WTC11 (cell line): ENCODE measurements around the gene ROR2. TPM values are rescaled to one million over a fixed set of nuclear protein-coding genes. Genes with fewer than 3 reads are reported as not detected.

Experiments
- ATAC-seq: fragments of 200-7000 bp; cut with Tn5 transposase; 2 replicates; pipeline ENCODE4 v1.10.0; 2021; ENCODE audit warnings: mild to moderate bottlenecking, moderate library complexity
- CTCF ChIA-PET: fragments of 300-600 bp; sonication (Branson Sonifier 250); formaldehyde crosslinking; loops from one replicate; lab custom pipeline; 2021; ENCODE audit warnings: antibody characterized with exemption; lab: Charles Lee
- POLR2A ChIA-PET: fragments of 350-600 bp; sonication (Branson Sonifier 250); formaldehyde crosslinking; loops from one replicate; lab custom pipeline; 2021; ENCODE audit warnings: antibody characterized with exemption; lab: Charles Lee
- DNase-seq: peaks from one replicate; pipeline ENCODE4 v3.0.0; 2021; ENCODE audit warnings: low spot score
- H3K27ac Mint-ChIP-seq: 2 replicates; pipeline ENCODE4 v1.8.0; 2021; ENCODE audit warnings: mixed read lengths
- H3K27me3 Mint-ChIP-seq: 2 replicates; pipeline ENCODE4 v1.8.0; 2021; ENCODE audit warnings: low read depth, mild to moderate bottlenecking, moderate library complexity, mixed read lengths
- H3K36me3 Mint-ChIP-seq: 2 replicates; pipeline ENCODE4 v1.8.0; 2021; ENCODE audit warnings: mixed read lengths
- H3K4me1 Mint-ChIP-seq: 2 replicates; pipeline ENCODE4 v1.8.0; 2022; ENCODE audit warnings: mixed read lengths
- H3K4me3 Mint-ChIP-seq: 2 replicates; pipeline ENCODE4 v1.8.0; 2021; ENCODE audit warnings: mild to moderate bottlenecking, moderate library complexity, mixed read lengths
- H3K9me3 Mint-ChIP-seq: 2 replicates; pipeline ENCODE4 v1.8.0; 2021; ENCODE audit warnings: mixed read lengths
- ATF1 ChIP-seq: sonication (generic); formaldehyde crosslinking; IDR thresholded peaks from 2 replicates; pipeline ENCODE4 v1.8.1; 2023; ENCODE audit warnings: mild to moderate bottlenecking, moderate library complexity, missing genetic modification reagents
- ATF2 ChIP-seq: sonication (generic); formaldehyde crosslinking; IDR thresholded peaks from 2 replicates; pipeline ENCODE4 v1.8.1; 2022; ENCODE audit warnings: low read depth, missing genetic modification reagents, borderline replicate concordance
- E2F4 ChIP-seq: sonication (generic); formaldehyde crosslinking; IDR thresholded peaks from 2 replicates; pipeline ENCODE4 v1.8.1; 2022; ENCODE audit warnings: low read depth, mild to moderate bottlenecking, moderate library complexity, missing genetic modification reagents, borderline replicate concordance
- EMX1 ChIP-seq: fragments of 250-450 bp; sonication (Bioruptor Pico); IDR thresholded peaks from 2 replicates; pipeline ENCODE4 v1.8.0; 2021; ENCODE audit warnings: mild to moderate bottlenecking
- ESRRA ChIP-seq: sonication (generic); formaldehyde crosslinking; IDR thresholded peaks from 2 replicates; pipeline ENCODE4 v1.8.1; 2022; ENCODE audit warnings: mild to moderate bottlenecking, missing genetic modification reagents, borderline replicate concordance
- GABPB1 ChIP-seq: sonication (generic); formaldehyde crosslinking; IDR thresholded peaks from 2 replicates; pipeline ENCODE4 v1.8.1; 2023; ENCODE audit warnings: mild to moderate bottlenecking, missing genetic modification reagents
- GRHL2 ChIP-seq: fragments of 250-450 bp; sonication (Bioruptor Pico); IDR thresholded peaks from 2 replicates; pipeline ENCODE4 v1.8.0; 2022; ENCODE audit warnings: mild to moderate bottlenecking, moderate library complexity; ENCODE audit not compliant: insufficient replicate concordance, severe bottlenecking
- GTF2I ChIP-seq: fragments of 250-450 bp; sonication (Bioruptor Pico); conservative IDR thresholded peaks from 2 replicates; pipeline ENCODE4 v1.4.0; 2021; ENCODE audit warnings: mild to moderate bottlenecking
- HMGA2 ChIP-seq: fragments of 250-450 bp; sonication (Bioruptor Pico); IDR thresholded peaks from 2 replicates; pipeline ENCODE4 v1.4.0; 2021; ENCODE audit warnings: mild to moderate bottlenecking, moderate library complexity
- JUN ChIP-seq: sonication (generic); formaldehyde crosslinking; IDR thresholded peaks from 2 replicates; pipeline ENCODE4 v1.8.0; 2023; ENCODE audit warnings: mild to moderate bottlenecking, missing genetic modification reagents
- KAT7 ChIP-seq: sonication (generic); formaldehyde crosslinking; IDR thresholded peaks from 2 replicates; pipeline ENCODE4 v1.8.1; 2023; ENCODE audit warnings: missing genetic modification reagents, mild to moderate bottlenecking, borderline replicate concordance
- NFATC4 ChIP-seq: fragments of 250-450 bp; sonication (Bioruptor Pico); IDR thresholded peaks from 2 replicates; pipeline ENCODE4 v1.9.0; 2021; ENCODE audit warnings: mild to moderate bottlenecking
- NR2C2 ChIP-seq: sonication (generic); formaldehyde crosslinking; IDR thresholded peaks from 2 replicates; pipeline ENCODE4 v1.8.0; 2022; ENCODE audit warnings: mild to moderate bottlenecking, missing genetic modification reagents
- PRRX2 ChIP-seq: fragments of 250-450 bp; sonication (Bioruptor Pico); IDR thresholded peaks from 2 replicates; pipeline ENCODE4 v1.8.0; 2021; ENCODE audit warnings: mild to moderate bottlenecking
- TCF7 ChIP-seq: sonication (generic); formaldehyde crosslinking; IDR thresholded peaks from 2 replicates; pipeline ENCODE4 v1.8.0; 2022; ENCODE audit warnings: mild to moderate bottlenecking, low read depth, missing genetic modification reagents, moderate library complexity
- TP53 ChIP-seq: sonication (generic); formaldehyde crosslinking; IDR thresholded peaks from 2 replicates; pipeline ENCODE4 v1.8.1; 2023; ENCODE audit warnings: mild to moderate bottlenecking, missing genetic modification reagents
- ZNF138 ChIP-seq: sonication (generic); formaldehyde crosslinking; conservative IDR thresholded peaks from 2 replicates; pipeline ENCODE4 v1.8.1; 2022; ENCODE audit warnings: mild to moderate bottlenecking, moderate library complexity, missing genetic modification reagents
- ZNF232 ChIP-seq: sonication (generic); formaldehyde crosslinking; IDR thresholded peaks from 2 replicates; pipeline ENCODE4 v1.8.0; 2022; ENCODE audit warnings: mild to moderate bottlenecking, missing genetic modification reagents
- ZNF317 ChIP-seq: sonication (generic); formaldehyde crosslinking; IDR thresholded peaks from 2 replicates; pipeline ENCODE4 v1.8.1; 2023; ENCODE audit warnings: low read depth, mild to moderate bottlenecking, moderate library complexity, missing genetic modification reagents, borderline replicate concordance
- ZNF416 ChIP-seq: fragments of 250-450 bp; sonication (Bioruptor Pico); IDR thresholded peaks from 2 replicates; pipeline ENCODE4 v1.9.0; 2021; ENCODE audit warnings: mild to moderate bottlenecking, inconsistent platforms
- ZNF532 ChIP-seq: fragments of 250-450 bp; sonication (Bioruptor Pico); IDR thresholded peaks from 2 replicates; pipeline ENCODE4 v1.9.0; 2021; ENCODE audit warnings: mild to moderate bottlenecking, borderline replicate concordance
- total RNA-seq: library from RNA; stranded (reverse); gene quantifications from 3 replicates; pipeline ENCODE4 v1.2.3, GENCODE V29; 2021
- TF ChIP-seq, protein P1 (sequence below): fragments of 250-450 bp; sonication (Bioruptor Pico); IDR thresholded peaks from 2 replicates; pipeline ENCODE4 v1.8.0; 2021; ENCODE audit warnings: mild to moderate bottlenecking

The ROR2 gene
- total RNA-seq, 1 experiment from 2014 or later, result 19.8 TPM

DNA sequence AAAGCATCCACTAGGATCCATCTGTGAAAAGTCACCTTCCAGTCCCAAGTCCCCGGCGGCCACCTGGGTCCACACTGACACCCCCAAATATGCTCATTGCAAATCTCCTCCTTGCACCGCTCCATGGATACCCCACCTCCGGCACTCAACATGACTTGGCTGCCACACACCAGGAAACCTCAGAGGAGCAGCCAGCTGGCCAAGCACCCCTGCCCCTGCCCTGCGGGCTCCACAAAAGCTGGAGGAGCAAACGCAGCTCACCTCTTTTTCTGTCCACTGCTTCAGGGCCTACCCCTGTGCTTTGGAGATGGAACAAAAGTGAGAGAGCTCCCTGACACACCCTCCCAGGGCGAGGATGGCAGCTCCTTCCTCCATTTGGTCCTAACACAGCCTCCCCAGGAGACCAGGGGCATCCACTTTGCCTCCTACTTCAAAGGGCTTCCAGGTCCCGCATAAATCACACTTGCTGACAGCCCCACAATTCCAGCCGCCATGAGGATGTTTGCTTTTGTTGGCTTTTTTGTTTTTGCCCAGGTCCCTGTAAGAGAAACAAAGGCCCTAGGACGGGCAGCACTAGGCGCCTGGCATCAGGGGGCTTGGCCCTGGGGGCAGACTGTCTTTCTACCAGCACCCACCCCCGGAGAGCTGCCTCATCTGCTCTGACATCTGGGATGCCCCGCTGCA is 14.8 kb downstream of the ROR2 start:
- ChIA-PET POLR2A (no interaction called here), CTCF (interaction anchor here (0.9 to 2.8 kb wide), 5 partner anchors 10 to 177 kb away, joined by 3 to 12 read pairs (median 4); partner anchors contain the start of gene ROR2)
- Mint-ChIP-seq H3K4me3 (no peak overlapping the region), H3K4me1 (peaks cover 34% of the 10 kb centered on the region), H3K36me3 (peaks cover 23% of the 10 kb centered on the region), H3K27me3 (peaks cover 10% of the 10 kb centered on the region), H3K9me3 (peaks cover 22% of the 10 kb centered on the region), H3K27ac (no peak overlapping the region)
- ATAC-seq (no peak), DNase-seq (no peak)
- no peak for TF ChIP-seq ZNF416 (CRISPR knock-in tag)
- TF ChIP-seq NR2C2 (CRISPR knock-in tag), result no peak
- TF ChIP-seq HMGA2 (CRISPR knock-in tag), result no peak
- TF ChIP-seq TCF7 (CRISPR knock-in tag), result no peak
- no peak for TF ChIP-seq ZNF317 (CRISPR knock-in tag)
- TF ChIP-seq E2F4, result no peak
- TF ChIP-seq GRHL2, result no peak
- no peak for TF ChIP-seq GTF2I
- TF ChIP-seq TP53 (CRISPR knock-in tag), result no peak
- TF ChIP-seq, protein P1, sequence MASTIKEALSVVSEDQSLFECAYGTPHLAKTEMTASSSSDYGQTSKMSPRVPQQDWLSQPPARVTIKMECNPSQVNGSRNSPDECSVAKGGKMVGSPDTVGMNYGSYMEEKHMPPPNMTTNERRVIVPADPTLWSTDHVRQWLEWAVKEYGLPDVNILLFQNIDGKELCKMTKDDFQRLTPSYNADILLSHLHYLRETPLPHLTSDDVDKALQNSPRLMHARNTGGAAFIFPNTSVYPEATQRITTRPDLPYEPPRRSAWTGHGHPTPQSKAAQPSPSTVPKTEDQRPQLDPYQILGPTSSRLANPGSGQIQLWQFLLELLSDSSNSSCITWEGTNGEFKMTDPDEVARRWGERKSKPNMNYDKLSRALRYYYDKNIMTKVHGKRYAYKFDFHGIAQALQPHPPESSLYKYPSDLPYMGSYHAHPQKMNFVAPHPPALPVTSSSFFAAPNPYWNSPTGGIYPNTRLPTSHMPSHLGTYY, result no peak
- no peak for TF ChIP-seq ZNF232
- TF ChIP-seq ESRRA (CRISPR knock-in tag), result no peak
- no peak for TF ChIP-seq ATF2 (CRISPR knock-in tag)
- no peak for TF ChIP-seq PRRX2 (CRISPR knock-in tag)
- no peak for TF ChIP-seq ATF1 (CRISPR knock-in tag)
- TF ChIP-seq NFATC4 (CRISPR knock-in tag), result no peak

DNA sequence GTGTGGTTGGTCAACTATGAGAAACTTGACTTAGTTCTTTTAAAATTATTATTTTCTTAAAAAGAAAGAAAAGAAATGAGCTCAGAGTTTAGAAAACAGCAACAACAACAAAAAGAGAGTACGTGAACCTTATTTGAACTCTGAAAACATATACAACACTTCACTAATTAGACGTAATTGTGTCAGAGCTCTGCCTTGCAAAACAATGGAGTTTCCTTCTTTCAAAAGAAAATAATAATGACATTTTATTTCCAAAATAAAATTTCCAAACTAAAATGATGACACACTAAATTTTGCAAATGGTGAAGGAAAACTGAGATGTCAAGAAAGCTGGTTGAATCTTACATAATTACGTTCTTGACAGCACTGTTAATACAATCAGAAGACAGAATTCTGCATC is 15.4 kb downstream of the ROR2 start:
- Mint-ChIP-seq H3K4me1 (peaks cover 28% of the 10 kb centered on the region), H3K4me3 (no peak overlapping the region), H3K9me3 (peaks cover 28% of the 10 kb centered on the region), H3K27me3 (peaks cover 15% of the 10 kb centered on the region), H3K27ac (no peak overlapping the region), H3K36me3 (peaks cover 28% of the 10 kb centered on the region)
- CTCF ChIA-PET, result interaction anchor here (1.1 to 2.8 kb wide), 3 partner anchors 11 to 87 kb away, joined by 3 to 12 read pairs (median 8); partner anchors contain the start of gene ROR2
- POLR2A ChIA-PET, result no interaction called here
- TF ChIP-seq ZNF532 (CRISPR knock-in tag) (no peak), EMX1 (CRISPR knock-in tag) (no peak), GABPB1 (no peak), KAT7 (CRISPR knock-in tag) (no peak), ZNF138 (CRISPR knock-in tag) (no peak), JUN (CRISPR knock-in tag) (no peak), ATF1 (CRISPR knock-in tag) (no peak)
- no peak for DNase-seq
- ATAC-seq, result no peak
